PC-9 (cell line): ENCODE results near the gene ARID4A. TPM values are rescaled to one million over a fixed set of nuclear protein-coding genes. Genes with fewer than 3 reads are reported as not detected.
"Not testable (repeated sequence)": the region's sequence is repeated elsewhere in the genome, so short reads cannot be mapped to it uniquely, and the experiment has no call there.

Experiments
- BruUV-seq: library from RNA; stranded (reverse); fragments of 400-500 nt; replicated peaks from 2 replicates; lab custom pipeline; 2021; lab: Mats Ljungman, UMichigan
- CTCF ChIA-PET: fragments of 300-600 bp; sonication (Branson Sonifier 250); formaldehyde crosslinking; loops from one replicate; lab custom pipeline; 2022; ENCODE audit warnings: antibody characterized with exemption; lab: Charles Lee
- POLR2A ChIA-PET: fragments of 300-600 bp; sonication (Branson Sonifier 250); formaldehyde crosslinking; loops from one replicate; lab custom pipeline; 2022; ENCODE audit warnings: antibody characterized with exemption; ENCODE audit not compliant: unreplicated experiment; lab: Charles Lee
- DNase-seq, 2 experiments: peaks; one replicate each; pipeline versions ENCODE4 v3.0.0 to v3.0.0-alpha.2; 2015 to 2022; ENCODE audit warnings: mixed read lengths in 1 of 2
- H2AFZ ChIP-seq: fragments of 200-600 bp; sonication (generic); 2 replicates; pipeline ENCODE4 v1.8.1; 2017; ENCODE audit warnings: antibody characterized with exemption
- H3F3A ChIP-seq: fragments of 200-600 bp; sonication (generic); 2 replicates; pipeline ENCODE4 v1.8.1; 2017; ENCODE audit warnings: antibody characterized with exemption, mild to moderate bottlenecking, low read depth; ENCODE audit not compliant: insufficient read depth
- H3K27ac ChIP-seq: fragments of 200-600 bp; sonication (generic); 2 replicates; pipeline ENCODE4 v1.6.1; 2016; ENCODE audit warnings: mixed run types
- H3K27me3 ChIP-seq: fragments of 200-600 bp; sonication (generic); 2 replicates; pipeline ENCODE4 v1.6.1; 2016; ENCODE audit warnings: low read depth, mixed run types; ENCODE audit not compliant: insufficient read depth
- H3K36me3 ChIP-seq: fragments of 200-600 bp; sonication (generic); 2 replicates; pipeline ENCODE4 v1.6.1; 2016; ENCODE audit warnings: low read depth, mixed run types
- H3K4me1 ChIP-seq: fragments of 200-600 bp; sonication (generic); replicated peaks from 2 replicates; pipeline ENCODE4 v1.6.1; 2016; ENCODE audit warnings: mixed run types; ENCODE audit not compliant: insufficient read depth
- H3K4me2 ChIP-seq: fragments of 200-600 bp; sonication (generic); 2 replicates; pipeline ENCODE4 v1.6.1; 2017; ENCODE audit warnings: mixed run types
- H3K4me3 ChIP-seq: fragments of 200-600 bp; sonication (generic); 2 replicates; pipeline ENCODE4 v1.6.1; 2016; ENCODE audit warnings: mixed run types
- H3K79me2 ChIP-seq: fragments of 200-600 bp; sonication (generic); 2 replicates; pipeline ENCODE4 v1.6.1; 2017; ENCODE audit warnings: low read depth, mixed run types
- H3K9me2 ChIP-seq: fragments of 200-600 bp; sonication (generic); 2 replicates; pipeline ENCODE4 v1.8.1; 2017; ENCODE audit warnings: mild to moderate bottlenecking; ENCODE audit not compliant: insufficient read depth
- H3K9me3 ChIP-seq: fragments of 200-600 bp; sonication (generic); 2 replicates; pipeline ENCODE4 v1.8.1; 2016; ENCODE audit warnings: low read depth; ENCODE audit not compliant: insufficient read depth
- H4K20me1 ChIP-seq: fragments of 200-600 bp; sonication (generic); 2 replicates; pipeline ENCODE4 v1.8.1; 2017; ENCODE audit not compliant: insufficient read depth
- EZH2 ChIP-seq: fragments of 200-600 bp; sonication (generic); IDR thresholded peaks from 2 replicates; pipeline ENCODE4 v1.8.0; 2017; ENCODE audit warnings: antibody characterized with exemption, low read depth
- intact Hi-C: fragments of 100-400 bp; cut with micrococcal nuclease; formaldehyde crosslinking; loops from one replicate; pipeline ENCODE4 v1.10.0; 2022; ENCODE audit not compliant: unreplicated experiment
- total RNA-seq: library from RNA; stranded (reverse); gene quantifications from 2 replicates; pipeline ENCODE4 v1.2.3, GENCODE V29; 2021
- TF ChIP-seq, protein P1 (sequence below): fragments of 200-600 bp; sonication (generic); conservative IDR thresholded peaks from 2 replicates; pipeline ENCODE4 v1.6.1; 2017; ENCODE audit warnings: mixed run types, antibody characterized with exemption, mild to moderate bottlenecking, moderate library complexity

ARID4A gene
- total RNA-seq, 1 experiment from 2014 or later = 22.2 TPM

- Histone ChIP-seq H3K4me1 (no peaks in the 10 kb centered on the region), H3K27me3 (no peaks in the 10 kb centered on the region), H3K27ac (no peak overlapping the region), H3F3A (0 out of 2 replicates have a peak, but pooled peaks cover 6% of the 10 kb centered on the region), H3K36me3 (peaks cover 29% of the 10 kb centered on the region), H3K4me2 (no peak overlapping the region), H2AFZ (no peak overlapping the region), H3K4me3 (no peak overlapping the region), H3K9me3 (no peaks in the 10 kb centered on the region), H4K20me1 (no peaks in the 10 kb centered on the region), H3K79me2 (no peaks in the 10 kb centered on the region), H3K9me2 (no peaks in the 10 kb centered on the region)
- TF ChIP-seq, protein P1, sequence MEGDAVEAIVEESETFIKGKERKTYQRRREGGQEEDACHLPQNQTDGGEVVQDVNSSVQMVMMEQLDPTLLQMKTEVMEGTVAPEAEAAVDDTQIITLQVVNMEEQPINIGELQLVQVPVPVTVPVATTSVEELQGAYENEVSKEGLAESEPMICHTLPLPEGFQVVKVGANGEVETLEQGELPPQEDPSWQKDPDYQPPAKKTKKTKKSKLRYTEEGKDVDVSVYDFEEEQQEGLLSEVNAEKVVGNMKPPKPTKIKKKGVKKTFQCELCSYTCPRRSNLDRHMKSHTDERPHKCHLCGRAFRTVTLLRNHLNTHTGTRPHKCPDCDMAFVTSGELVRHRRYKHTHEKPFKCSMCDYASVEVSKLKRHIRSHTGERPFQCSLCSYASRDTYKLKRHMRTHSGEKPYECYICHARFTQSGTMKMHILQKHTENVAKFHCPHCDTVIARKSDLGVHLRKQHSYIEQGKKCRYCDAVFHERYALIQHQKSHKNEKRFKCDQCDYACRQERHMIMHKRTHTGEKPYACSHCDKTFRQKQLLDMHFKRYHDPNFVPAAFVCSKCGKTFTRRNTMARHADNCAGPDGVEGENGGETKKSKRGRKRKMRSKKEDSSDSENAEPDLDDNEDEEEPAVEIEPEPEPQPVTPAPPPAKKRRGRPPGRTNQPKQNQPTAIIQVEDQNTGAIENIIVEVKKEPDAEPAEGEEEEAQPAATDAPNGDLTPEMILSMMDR = no peak
- no peak for DNase-seq
- intact Hi-C loops = no loop called here
- ChIA-PET CTCF (no interaction called here), POLR2A (interaction anchor here (0.6 kb wide), 1 partner anchor 934 kb away, joined by 8 read pairs; no protein-coding TSS in a partner anchor)
- BruUV-seq = no TSS peak
These were observed 28.7 kb downstream of the ARID4A start for GRCh38 chr14:58327019-58327418.

DNA sequence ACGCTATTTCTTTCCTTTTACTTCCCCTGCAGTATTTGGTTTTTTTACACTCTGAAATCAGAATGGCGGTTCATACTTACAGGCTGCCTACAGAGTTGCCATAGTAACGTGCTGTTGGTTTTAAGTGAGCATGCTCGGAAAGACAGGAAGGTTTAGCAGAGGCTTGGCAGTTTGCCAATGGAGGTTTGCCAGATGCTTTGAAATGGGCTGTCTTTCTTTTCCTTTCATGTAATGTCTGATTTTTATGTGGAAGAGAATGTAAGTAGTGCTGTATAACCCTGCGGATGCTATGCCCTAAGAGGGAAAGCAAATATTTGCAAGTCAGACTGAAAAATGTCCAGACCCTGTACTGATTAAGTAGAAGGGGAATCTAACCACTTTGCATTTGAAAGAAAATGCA lies 32.8 kb downstream of the ARID4A start:
- Histone ChIP-seq H3K4me3 (no peak overlapping the region), H3K9me2 (no peaks in the 10 kb centered on the region), H2AFZ (no peak overlapping the region), H3K27ac (no peak overlapping the region), H3F3A (0 out of 2 replicates have a peak, but pooled peaks cover 6% of the 10 kb centered on the region), H3K27me3 (no peaks in the 10 kb centered on the region), H3K4me2 (no peak overlapping the region), H3K36me3 (peaks cover 11% of the 10 kb centered on the region; the same call in 1 of the 2 replicates), H4K20me1 (no peaks in the 10 kb centered on the region), H3K9me3 (no peaks in the 10 kb centered on the region), H3K4me1 (no peaks in the 10 kb centered on the region), H3K79me2 (no peaks in the 10 kb centered on the region)
- intact Hi-C loops = no loop called here
- TF ChIP-seq, protein P1 = no peak
- no peak for TF ChIP-seq EZH2
- POLR2A ChIA-PET = no interaction called here
- BruUV-seq = no TSS peak
- DNase-seq = no peak
- CTCF ChIA-PET = no interaction called here

GRCh38 chr14:58332561-58332960 lies 34.2 kb downstream of the ARID4A start:
- Histone ChIP-seq H3K27me3 (no peaks in the 10 kb centered on the region), H3K4me3 (no peak overlapping the region), H3K9me2 (no peaks in the 10 kb centered on the region), H3K4me2 (no peak overlapping the region), H3K27ac (no peak overlapping the region), H3K9me3 (no peaks in the 10 kb centered on the region), H2AFZ (no peak overlapping the region), H3K79me2 (no peaks in the 10 kb centered on the region), H3F3A (0 out of 2 replicates have a peak, but pooled peaks cover 6% of the 10 kb centered on the region), H3K4me1 (no peaks in the 10 kb centered on the region), H4K20me1 (no peaks in the 10 kb centered on the region), H3K36me3 (peaks cover 11% of the 10 kb centered on the region; the same call in 1 of the 2 replicates)
- TF ChIP-seq, protein P1 = no peak
- TF ChIP-seq EZH2 = no peak
- intact Hi-C loops = no loop called here
- POLR2A ChIA-PET = no interaction called here
- no TSS peak for BruUV-seq
- DNase-seq = no peak
- CTCF ChIA-PET = no interaction called here

DNA sequence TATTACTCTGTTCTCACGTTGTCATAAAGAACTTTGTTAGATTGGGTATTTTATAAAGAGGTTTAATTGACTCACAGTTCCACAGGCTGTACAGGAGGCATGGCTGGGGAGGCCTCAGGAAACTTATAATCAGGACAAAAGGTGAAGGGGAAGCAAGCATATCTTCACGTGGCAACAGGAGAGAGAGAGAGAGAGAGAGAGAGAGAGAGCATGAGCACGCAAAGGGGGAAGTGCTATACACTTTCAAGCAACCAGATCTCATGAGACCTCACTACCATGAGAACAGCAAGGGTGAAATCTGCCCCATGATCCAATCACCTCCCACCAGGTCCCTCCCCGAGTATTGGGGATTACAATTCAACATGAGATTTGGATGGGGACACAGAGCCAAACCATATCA lies 41.3 kb downstream of the ARID4A start:
- H3K36me3 ChIP-seq, H3K9me3 ChIP-seq, H3K9me2 ChIP-seq, intact Hi-C loops, BruUV-seq, H3K27ac ChIP-seq, H4K20me1 ChIP-seq, H3K79me2 ChIP-seq, CTCF ChIA-PET, H3K4me1 ChIP-seq, H3K27me3 ChIP-seq, H3K4me3 ChIP-seq, H3F3A ChIP-seq, POLR2A ChIA-PET, DNase-seq, H2AFZ ChIP-seq, H3K4me2 ChIP-seq: not testable (repeated sequence)
